Gastrocnemius medialis (tissue), 4 donors: Measurements from ENCODE around the gene PRKCH. TPM values are rescaled to one million over a fixed set of nuclear protein-coding genes. Genes with fewer than 3 reads are reported as not detected.

Experiments
- ATAC-seq, 2 donors: fragments of 150-250 bp; one replicate each; pipeline ENCODE4 v1.9.1; 2016
- DNase-seq, 2 donors: peaks; one replicate each; pipeline ENCODE4 v3.0.0-alpha.2; 2019
- H3K27ac ChIP-seq, 4 donors: fragments of 200-600 bp; sonication (generic); 1 replicate in 1 of 4; 2 replicates in 3 of 4; pipeline ENCODE4 v1.5.1; 2016 to 2018; ENCODE audit warnings: mild to moderate bottlenecking in 2 of 4, moderate library complexity in 1 of 4
- H3K27me3 ChIP-seq, 3 donors: fragments of 200-600 bp; sonication (generic) in 2 of 3; 1 replicate in 1 of 3; 2 replicates in 2 of 3; pipeline versions ENCODE4 v1.5.1 to v1.6.0; 2016 to 2019; ENCODE audit warnings: mild to moderate bottlenecking in 1 of 3, moderate library complexity in 1 of 3
- H3K36me3 ChIP-seq, 2 donors: fragments of 200-600 bp; sonication (generic) in 1 of 2; one replicate each; pipeline ENCODE4 v1.5.1; 2017 to 2018
- H3K4me1 ChIP-seq, 2 donors: fragments of 200-600 bp; sonication (generic) in 1 of 2; one replicate each; pipeline ENCODE4 v1.5.1; 2016 to 2017; ENCODE audit warnings: mild to moderate bottlenecking in 2 of 2
- H3K4me3 ChIP-seq, 4 donors: fragments of 200-600 bp; sonication (generic) in 3 of 4; 1 replicate in 1 of 4; 2 replicates in 3 of 4; pipeline ENCODE4 v1.5.1; 2016 to 2019; ENCODE audit warnings: mild to moderate bottlenecking in 2 of 4
- H3K9me3 ChIP-seq, 3 donors: fragments of 200-600 bp; sonication (generic) in 2 of 3; 1 replicate in 1 of 3; 2 replicates in 2 of 3; pipeline ENCODE4 v1.5.1; 2016 to 2019
- POLR2A ChIP-seq, 2 donors: fragments of 450-650 bp; IDR thresholded peaks; one replicate each; pipeline ENCODE4 v1.6.1; 2017; ENCODE audit warnings: antibody characterized with exemption in 2 of 2, mild to moderate bottlenecking in 2 of 2, moderate library complexity in 2 of 2
- in situ Hi-C, 4 donors: fragments of 200-750 bp; cut with MboI; loops; one replicate each; pipeline versions ENCODE4 v1.15.0 to v1.8.0; 2017; ENCODE audit warnings: low sequenced_read_pairs in 4 of 4
- intact Hi-C: fragments of 100-400 bp; cut with DNase I; formaldehyde crosslinking; loops from one replicate; pipeline ENCODE4 v1.15.1; 2023; ENCODE audit warnings: low total_unique reads
- total RNA-seq, 4 donors: library from RNA; depleted of rRNA; stranded (reverse); fragments of >200 nt; gene quantifications; one replicate each; pipeline versions ENCODE4 v1.1.0 to v1.2.3, GENCODE V29; 2016
- TF ChIP-seq, protein P1 (sequence below), 5 experiments: fragments of 450-650 bp in 3 of 5; fragments of 200-600 bp in 2 of 5; sonication (generic) in 2 of 5; IDR thresholded peaks in 4 of 5; conservative IDR thresholded peaks in 1 of 5; 1 replicate in 4 of 5; 2 replicates in 1 of 5; pipeline ENCODE4 v1.5.1; 2016 to 2019; ENCODE audit warnings: antibody characterized with exemption in 5 of 5, mild to moderate bottlenecking in 3 of 5, moderate library complexity in 3 of 5

Gene PRKCH
- total RNA-seq, 4 donors from 2014 or later: 11.3 to 32.4 (median 16.6) TPM

DNA sequence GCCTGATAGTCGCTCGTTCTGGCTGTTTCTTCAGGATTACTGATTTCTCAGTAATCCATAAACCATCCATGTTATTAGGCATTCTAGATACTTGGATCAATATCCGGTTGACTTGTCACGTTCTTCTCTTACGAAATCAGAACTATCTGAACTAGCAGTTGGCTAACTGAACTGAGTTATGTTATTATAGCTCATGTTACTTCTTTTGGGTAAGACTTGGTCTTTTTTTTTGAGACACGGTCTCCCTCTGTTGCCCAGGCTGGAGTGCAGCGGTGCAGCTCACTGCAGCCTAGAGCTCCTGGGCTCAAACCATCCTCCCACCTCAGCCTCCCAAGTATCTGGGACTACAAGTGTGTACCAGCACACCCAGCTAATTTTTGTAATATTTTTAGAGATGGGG lies 178.6 kb downstream of the PRKCH start:
- Histone ChIP-seq H3K36me3 (no peaks in the 10 kb centered on the region), H3K27me3 (no peaks in the 10 kb centered on the region), H3K9me3 (no peaks in the 10 kb centered on the region), H3K27ac (no peak overlapping the region), H3K4me1 (peaks cover 11 to 17% of the 10 kb centered on the region in 2 donors), H3K4me3 (no peak overlapping the region)
- DNase-seq (no peak), ATAC-seq (no peak)
- TF ChIP-seq POLR2A (IDR thresholded peaks at IDR 0.05): no peak
- TF ChIP-seq, protein P1, sequence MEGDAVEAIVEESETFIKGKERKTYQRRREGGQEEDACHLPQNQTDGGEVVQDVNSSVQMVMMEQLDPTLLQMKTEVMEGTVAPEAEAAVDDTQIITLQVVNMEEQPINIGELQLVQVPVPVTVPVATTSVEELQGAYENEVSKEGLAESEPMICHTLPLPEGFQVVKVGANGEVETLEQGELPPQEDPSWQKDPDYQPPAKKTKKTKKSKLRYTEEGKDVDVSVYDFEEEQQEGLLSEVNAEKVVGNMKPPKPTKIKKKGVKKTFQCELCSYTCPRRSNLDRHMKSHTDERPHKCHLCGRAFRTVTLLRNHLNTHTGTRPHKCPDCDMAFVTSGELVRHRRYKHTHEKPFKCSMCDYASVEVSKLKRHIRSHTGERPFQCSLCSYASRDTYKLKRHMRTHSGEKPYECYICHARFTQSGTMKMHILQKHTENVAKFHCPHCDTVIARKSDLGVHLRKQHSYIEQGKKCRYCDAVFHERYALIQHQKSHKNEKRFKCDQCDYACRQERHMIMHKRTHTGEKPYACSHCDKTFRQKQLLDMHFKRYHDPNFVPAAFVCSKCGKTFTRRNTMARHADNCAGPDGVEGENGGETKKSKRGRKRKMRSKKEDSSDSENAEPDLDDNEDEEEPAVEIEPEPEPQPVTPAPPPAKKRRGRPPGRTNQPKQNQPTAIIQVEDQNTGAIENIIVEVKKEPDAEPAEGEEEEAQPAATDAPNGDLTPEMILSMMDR (IDR thresholded peaks at IDR 0.05 in 4 of 5, conservative IDR thresholded peaks at IDR 0.05 in 1 of 5): no peak
- in situ Hi-C loops (no loop called here), intact Hi-C loops (no loop called here)

DNA sequence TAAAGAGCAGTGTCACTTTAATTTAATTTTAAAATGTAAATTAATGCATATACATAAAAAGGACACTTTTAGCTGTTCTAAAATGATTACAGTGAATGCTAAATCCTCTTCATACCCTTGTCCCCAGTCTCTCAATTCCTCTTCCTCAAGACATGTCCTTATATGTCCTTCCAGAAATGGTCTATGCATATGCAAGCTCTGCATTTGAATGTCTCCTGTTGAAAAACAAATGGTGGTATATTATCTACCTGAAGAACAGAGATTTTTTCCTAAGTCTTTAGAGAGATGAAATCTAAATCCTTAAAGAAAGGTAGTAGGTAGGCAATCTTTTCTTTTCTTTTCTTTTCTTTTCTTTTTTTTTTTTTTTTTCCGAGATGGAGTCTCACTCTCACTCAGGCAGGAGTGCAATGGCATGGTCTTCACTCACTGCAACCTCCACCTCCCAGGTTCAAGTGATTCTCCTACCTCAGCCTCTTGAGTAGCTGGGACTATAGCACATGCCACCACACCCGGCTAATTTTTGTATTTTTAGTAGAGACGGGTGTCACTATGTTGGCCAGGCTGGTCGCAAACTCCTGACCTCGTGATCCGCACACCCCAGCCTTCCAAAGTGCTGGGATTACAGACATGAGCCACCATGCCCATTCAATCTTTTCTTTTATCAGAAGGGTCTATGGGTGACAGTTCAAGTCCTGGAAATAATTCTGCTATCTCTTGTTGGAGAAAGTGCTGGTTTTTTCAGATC lies 180.5 kb downstream of the PRKCH start:
- H3K27ac ChIP-seq: no peak overlapping the region
- ATAC-seq: no peak
- TF ChIP-seq, protein P1 (IDR thresholded peaks at IDR 0.05 in 4 of 5, conservative IDR thresholded peaks at IDR 0.05 in 1 of 5): no peak
- TF ChIP-seq POLR2A (IDR thresholded peaks at IDR 0.05): no peak

DNA sequence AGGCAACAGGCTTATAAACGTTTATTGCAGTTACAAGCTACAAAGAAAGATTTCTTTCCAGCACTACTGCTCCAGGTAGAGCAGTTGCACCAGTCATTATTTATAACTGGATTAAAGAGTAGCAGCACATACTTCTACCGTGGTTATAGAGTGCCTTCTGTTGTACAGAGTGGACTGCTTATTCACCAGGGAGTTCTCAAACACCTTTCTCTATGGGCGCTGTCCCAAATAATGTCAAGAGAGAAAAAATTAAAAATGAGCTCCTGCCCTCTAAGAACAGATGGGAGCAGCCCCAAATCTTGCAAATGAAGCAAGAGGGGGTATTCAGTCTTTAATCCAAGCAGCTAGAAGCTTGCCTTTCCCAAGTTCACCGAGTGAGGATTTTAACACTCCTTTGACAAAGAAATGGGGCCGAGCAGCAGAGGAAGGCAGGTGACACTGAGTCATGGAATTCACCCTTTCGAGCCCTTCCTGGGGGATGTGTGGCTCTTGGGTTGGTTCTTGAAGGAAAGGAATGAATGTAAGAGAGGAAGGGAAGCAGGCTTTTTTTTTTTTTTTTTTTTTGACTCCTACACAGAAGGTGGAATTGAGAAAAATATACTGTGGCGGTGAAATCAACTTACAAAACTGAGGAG lies 181.2 kb downstream of the PRKCH start:
- ATAC-seq (no peak), DNase-seq (no peak)
- TF ChIP-seq, protein P1 (IDR thresholded peaks at IDR 0.05 in 4 of 5, conservative IDR thresholded peaks at IDR 0.05 in 1 of 5): no peak
- H3K27me3 ChIP-seq: no peaks in the 10 kb centered on the region
- H3K4me1 ChIP-seq: peaks cover 11 to 17% of the 10 kb centered on the region in 2 donors
- H3K4me3 ChIP-seq: no peak overlapping the region
- in situ Hi-C loops (no loop called here), intact Hi-C loops (no loop called here)
- no peaks in the 10 kb centered on the region for H3K36me3 ChIP-seq
- no peak overlapping the region for H3K27ac ChIP-seq
- no peaks in the 10 kb centered on the region for H3K9me3 ChIP-seq

More for the DNA sequence above, 180.5 kb downstream of the PRKCH start:
- Histone ChIP-seq H3K9me3 (no peaks in the 10 kb centered on the region), H3K27me3 (no peaks in the 10 kb centered on the region), H3K4me1 (peaks cover 11 to 17% of the 10 kb centered on the region in 2 donors), H3K36me3 (no peaks in the 10 kb centered on the region), H3K4me3 (no peak overlapping the region)
- DNase-seq: no peak
- in situ Hi-C loops: no loop called here
- intact Hi-C loops: no loop called here

DNA sequence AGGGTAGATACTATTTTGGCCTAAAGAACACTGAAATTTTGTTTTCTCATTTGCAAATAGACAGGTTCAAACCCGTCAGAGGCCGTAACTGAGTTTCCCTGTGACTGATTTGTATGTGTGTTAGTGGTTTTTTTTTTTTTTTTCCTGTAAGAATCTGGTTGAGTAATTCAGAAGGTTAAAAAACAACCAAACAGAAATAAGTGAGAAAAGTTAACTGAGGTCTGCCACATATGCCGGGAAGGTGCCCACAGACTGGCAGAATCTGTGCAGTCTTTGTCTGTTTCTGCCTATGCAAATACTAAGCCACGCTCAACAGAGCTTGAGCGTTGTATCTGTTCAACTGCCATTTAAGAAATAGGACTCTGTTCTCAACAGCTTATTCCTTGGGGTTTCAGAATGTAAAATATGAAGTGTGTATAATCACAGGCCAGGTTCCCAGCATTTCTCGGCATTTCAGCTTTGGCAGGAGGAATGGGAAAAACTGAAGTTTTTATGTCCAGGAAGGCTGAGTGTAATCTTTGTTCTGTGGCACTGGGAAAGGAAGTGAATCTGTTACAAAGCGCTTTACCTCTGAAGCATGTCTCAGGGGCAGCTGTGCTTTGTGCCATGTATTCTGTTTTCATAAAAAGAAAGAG lies 181.9 kb downstream of the PRKCH start:
- TF ChIP-seq, protein P1 (IDR thresholded peaks at IDR 0.05 in 4 of 5, conservative IDR thresholded peaks at IDR 0.05 in 1 of 5): no peak
- TF ChIP-seq POLR2A (IDR thresholded peaks at IDR 0.05): no peak
- no peaks in the 10 kb centered on the region for H3K27me3 ChIP-seq
- in situ Hi-C loops: no loop called here
- intact Hi-C loops: no loop called here
- no peaks in the 10 kb centered on the region for H3K36me3 ChIP-seq
- ATAC-seq (peak in 1 of 2 donors; percentile 27), DNase-seq (no peak)
- H3K27ac ChIP-seq: no peak overlapping the region
- no peak overlapping the region for H3K4me3 ChIP-seq
- no peaks in the 10 kb centered on the region for H3K9me3 ChIP-seq
- H3K4me1 ChIP-seq: peaks cover 9 to 14% of the 10 kb centered on the region in 2 donors
